Gastroesophageal sphincter (tissue), 3 donors: ENCODE data around the gene PCNX3.

ENCODE experiments used
- EP300 ChIP-seq: sonication (generic); formaldehyde crosslinking; IDR thresholded peaks from one replicate; pipeline ENCODE4 v1.6.1; 2017; ENCODE audit warnings: antibody characterized with exemption, mild to moderate bottlenecking
- POLR2A ChIP-seq, 2 donors: fragments of 450-650 bp; IDR thresholded peaks; one replicate each; pipeline ENCODE4 v1.6.1; 2017; ENCODE audit warnings: antibody characterized with exemption in 2 of 2, mild to moderate bottlenecking in 2 of 2, moderate library complexity in 1 of 2
- POLR2AphosphoS5 ChIP-seq: sonication (generic); formaldehyde crosslinking; IDR thresholded peaks from one replicate; pipeline ENCODE4 v1.6.1; 2017; ENCODE audit warnings: antibody characterized with exemption
- TF ChIP-seq, protein P1 (sequence below), 4 experiments: fragments of 200-600 bp in 2 of 4; fragments of 450-650 bp in 2 of 4; sonication (generic) in 1 of 4; IDR thresholded peaks; one replicate each; pipeline ENCODE4 v1.5.1; 2017 to 2019; ENCODE audit warnings: antibody characterized with exemption in 4 of 4, mild to moderate bottlenecking in 2 of 4, moderate library complexity in 2 of 4

GRCh38 chr11:65591939-65592857 lies 23.4 kb upstream of the PCNX3 start:
- TF ChIP-seq POLR2A (IDR thresholded peaks at IDR 0.05) = peak in 1 of 2 donors; percentile 23
- peak; percentile 9 for TF ChIP-seq POLR2AphosphoS5
- TF ChIP-seq, protein P1, sequence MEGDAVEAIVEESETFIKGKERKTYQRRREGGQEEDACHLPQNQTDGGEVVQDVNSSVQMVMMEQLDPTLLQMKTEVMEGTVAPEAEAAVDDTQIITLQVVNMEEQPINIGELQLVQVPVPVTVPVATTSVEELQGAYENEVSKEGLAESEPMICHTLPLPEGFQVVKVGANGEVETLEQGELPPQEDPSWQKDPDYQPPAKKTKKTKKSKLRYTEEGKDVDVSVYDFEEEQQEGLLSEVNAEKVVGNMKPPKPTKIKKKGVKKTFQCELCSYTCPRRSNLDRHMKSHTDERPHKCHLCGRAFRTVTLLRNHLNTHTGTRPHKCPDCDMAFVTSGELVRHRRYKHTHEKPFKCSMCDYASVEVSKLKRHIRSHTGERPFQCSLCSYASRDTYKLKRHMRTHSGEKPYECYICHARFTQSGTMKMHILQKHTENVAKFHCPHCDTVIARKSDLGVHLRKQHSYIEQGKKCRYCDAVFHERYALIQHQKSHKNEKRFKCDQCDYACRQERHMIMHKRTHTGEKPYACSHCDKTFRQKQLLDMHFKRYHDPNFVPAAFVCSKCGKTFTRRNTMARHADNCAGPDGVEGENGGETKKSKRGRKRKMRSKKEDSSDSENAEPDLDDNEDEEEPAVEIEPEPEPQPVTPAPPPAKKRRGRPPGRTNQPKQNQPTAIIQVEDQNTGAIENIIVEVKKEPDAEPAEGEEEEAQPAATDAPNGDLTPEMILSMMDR (IDR thresholded peaks at IDR 0.05) = no peak
- no peak for TF ChIP-seq EP300
